HEK293 (cell line): ENCODE data around the gene RRP7A.
"Not testable (repeated sequence)": the region's sequence is repeated elsewhere in the genome, so short reads cannot be mapped to it uniquely, and the experiment has no call there.

ENCODE experiments used
- CTCF ChIA-PET: fragments of 350-600 bp; formaldehyde crosslinking; extraction: SDS; loops from one replicate; lab custom pipeline; 2021; ENCODE audit warnings: antibody characterized with exemption; lab: Yijun Ruan, JAX
- POLR2A ChIA-PET: fragments of 300-600 bp; formaldehyde crosslinking; extraction: SDS; loops from one replicate; lab custom pipeline; 2020; ENCODE audit warnings: antibody characterized with exemption, inconsistent platforms; lab: Yijun Ruan, JAX
- H3K27ac ChIP-seq: fragments of 200-500 bp; sonication (Bioruptor generic); 2 replicates; pipeline ENCODE4 v1.5.1; 2014; ENCODE audit warnings: low read depth, low read length, control low read depth, inconsistent platforms; ENCODE audit errors: extremely low read depth
- H3K36me3 ChIP-seq, 2 experiments: fragments of 200-500 bp in 1 of 2; sonication (Bioruptor generic) in 1 of 2; 1 replicate in 1 of 2; 2 replicates in 1 of 2; pipeline ENCODE4 v1.5.1; 2014 to 2017; ENCODE audit warnings: inconsistent platforms in 2 of 2, low read length in 2 of 2; ENCODE audit not compliant: control insufficient read depth in 2 of 2, insufficient read depth in 1 of 2
- H3K4me1 ChIP-seq: fragments of 200-500 bp; sonication (Bioruptor generic); 2 replicates; pipeline ENCODE4 v1.5.1; 2014; ENCODE audit warnings: mild to moderate bottlenecking, low read length, inconsistent platforms; ENCODE audit not compliant: control insufficient read depth, insufficient read depth
- H3K4me3 ChIP-seq: 2 replicates; pipeline ENCODE4 v1.5.1; 2011; ENCODE audit warnings: low read depth, mild to moderate bottlenecking, control low read depth, low read length, moderate library complexity
- H3K9me3 ChIP-seq: fragments of 200-500 bp; sonication (Bioruptor generic); 2 replicates; pipeline ENCODE4 v1.5.1; 2014; ENCODE audit warnings: low read depth, low read length, inconsistent platforms; ENCODE audit not compliant: control insufficient read depth, insufficient read depth
- HOXC10 ChIP-seq: sonication (generic); formaldehyde crosslinking; IDR thresholded peaks from 2 replicates; pipeline ENCODE4 v1.8.1; 2023; ENCODE audit warnings: mild to moderate bottlenecking, missing genetic modification reagents
- HOXD13 ChIP-seq: sonication (generic); formaldehyde crosslinking; IDR thresholded peaks from 2 replicates; pipeline ENCODE4 v1.8.0; 2022; ENCODE audit warnings: missing genetic modification reagents, borderline replicate concordance
- KLF10 ChIP-seq: fragments of 450-650 bp; IDR thresholded peaks from 2 replicates; pipeline ENCODE4 v1.5.1; 2018; ENCODE audit warnings: missing biosample characterization, mild to moderate bottlenecking, missing genetic modification characterization
- KLF7 ChIP-seq: fragments of 450-650 bp; formaldehyde crosslinking; IDR thresholded peaks from 2 replicates; pipeline ENCODE4 v1.5.1; 2016; ENCODE audit warnings: missing biosample characterization, missing genetic modification characterization, borderline replicate concordance
- MZF1 ChIP-seq: fragments of 450-650 bp; formaldehyde crosslinking; IDR thresholded peaks from 2 replicates; pipeline ENCODE4 v1.5.1; 2017; ENCODE audit warnings: missing biosample characterization, missing genetic modification characterization, borderline replicate concordance
- OSR2 ChIP-seq: fragments of 450-650 bp; formaldehyde crosslinking; IDR thresholded peaks from 2 replicates; pipeline ENCODE4 v1.5.1; 2016; ENCODE audit warnings: missing biosample characterization, missing genetic modification characterization
- REPIN1 ChIP-seq: fragments of 450-650 bp; formaldehyde crosslinking; IDR thresholded peaks from 2 replicates; pipeline ENCODE4 v1.5.1; 2017; ENCODE audit warnings: missing biosample characterization, missing genetic modification characterization, low read depth
- SP3 ChIP-seq: fragments of 450-650 bp; formaldehyde crosslinking; IDR thresholded peaks from 2 replicates; pipeline ENCODE4 v1.5.1; 2016; ENCODE audit warnings: missing biosample characterization, missing genetic modification characterization
- ZFP37 ChIP-seq: fragments of 450-650 bp; formaldehyde crosslinking; IDR thresholded peaks from 2 replicates; pipeline ENCODE4 v1.5.1; 2016; ENCODE audit warnings: missing biosample characterization, missing genetic modification characterization
- ZIC2 ChIP-seq: fragments of 450-650 bp; formaldehyde crosslinking; IDR thresholded peaks from 2 replicates; pipeline ENCODE4 v1.5.1; 2016; ENCODE audit warnings: missing biosample characterization, missing genetic modification characterization
- ZNF114 ChIP-seq: fragments of 450-650 bp; formaldehyde crosslinking; IDR thresholded peaks from 2 replicates; pipeline ENCODE4 v1.5.0; 2017; ENCODE audit warnings: missing biosample characterization, missing genetic modification characterization
- ZNF121 ChIP-seq: fragments of 450-650 bp; formaldehyde crosslinking; IDR thresholded peaks from 2 replicates; pipeline ENCODE4 v1.5.1; 2016; ENCODE audit warnings: missing biosample characterization, missing genetic modification characterization
- ZNF138 ChIP-seq: fragments of 450-650 bp; formaldehyde crosslinking; IDR thresholded peaks from 2 replicates; pipeline ENCODE4 v1.5.1; 2016; ENCODE audit warnings: missing biosample characterization, missing genetic modification characterization, borderline replicate concordance
- ZNF19 ChIP-seq: fragments of 450-650 bp; formaldehyde crosslinking; IDR thresholded peaks from 2 replicates; pipeline ENCODE4; 2016; ENCODE audit warnings: missing biosample characterization, missing genetic modification characterization, low read depth
- ZNF2 ChIP-seq: fragments of 450-650 bp; formaldehyde crosslinking; IDR thresholded peaks from 2 replicates; pipeline ENCODE4 v1.5.1; 2016; ENCODE audit warnings: missing biosample characterization, missing genetic modification characterization
- ZNF221 ChIP-seq: fragments of 450-650 bp; formaldehyde crosslinking; IDR thresholded peaks from 2 replicates; pipeline ENCODE4 v1.5.1; 2017; ENCODE audit warnings: missing biosample characterization, missing genetic modification characterization, borderline replicate concordance
- ZNF324 ChIP-seq: fragments of 450-650 bp; formaldehyde crosslinking; IDR thresholded peaks from 2 replicates; pipeline ENCODE4 v1.5.1; 2016; ENCODE audit warnings: missing biosample characterization, missing genetic modification characterization
- ZNF48 ChIP-seq: fragments of 450-650 bp; formaldehyde crosslinking; IDR thresholded peaks from 2 replicates; pipeline ENCODE4 v1.5.1; 2016; ENCODE audit warnings: missing biosample characterization, missing genetic modification characterization
- ZNF510 ChIP-seq: fragments of 450-650 bp; formaldehyde crosslinking; IDR thresholded peaks from 2 replicates; pipeline ENCODE4 v1.5.1; 2018; ENCODE audit warnings: mild to moderate bottlenecking, missing genetic modification characterization, missing biosample characterization; ENCODE audit not compliant: insufficient replicate concordance
- ZNF670 ChIP-seq: fragments of 450-650 bp; formaldehyde crosslinking; IDR thresholded peaks from 2 replicates; pipeline ENCODE4 v1.5.1; 2016; ENCODE audit warnings: missing biosample characterization, missing genetic modification characterization, low read depth
- ZNF776 ChIP-seq: fragments of 450-650 bp; formaldehyde crosslinking; IDR thresholded peaks from 2 replicates; pipeline ENCODE4 v1.5.0; 2017; ENCODE audit warnings: missing biosample characterization, missing genetic modification characterization, borderline replicate concordance
- ZNF791 ChIP-seq: fragments of 450-650 bp; formaldehyde crosslinking; IDR thresholded peaks from 2 replicates; pipeline ENCODE4 v1.5.1; 2016; ENCODE audit warnings: missing biosample characterization, missing genetic modification characterization
- ZNF837 ChIP-seq: fragments of 450-650 bp; formaldehyde crosslinking; IDR thresholded peaks from 2 replicates; pipeline ENCODE4 v1.5.1; 2016; ENCODE audit warnings: missing biosample characterization, missing genetic modification characterization
- ZNF843 ChIP-seq: fragments of 450-650 bp; formaldehyde crosslinking; IDR thresholded peaks from 2 replicates; pipeline ENCODE4 v1.5.1; 2016; ENCODE audit warnings: missing biosample characterization, missing genetic modification characterization
- TF ChIP-seq, protein P1 (sequence below): fragments of 450-650 bp; formaldehyde crosslinking; IDR thresholded peaks from 2 replicates; pipeline ENCODE4 v1.5.1; 2016; ENCODE audit warnings: missing biosample characterization, missing genetic modification characterization

RRP7A gene

DNA sequence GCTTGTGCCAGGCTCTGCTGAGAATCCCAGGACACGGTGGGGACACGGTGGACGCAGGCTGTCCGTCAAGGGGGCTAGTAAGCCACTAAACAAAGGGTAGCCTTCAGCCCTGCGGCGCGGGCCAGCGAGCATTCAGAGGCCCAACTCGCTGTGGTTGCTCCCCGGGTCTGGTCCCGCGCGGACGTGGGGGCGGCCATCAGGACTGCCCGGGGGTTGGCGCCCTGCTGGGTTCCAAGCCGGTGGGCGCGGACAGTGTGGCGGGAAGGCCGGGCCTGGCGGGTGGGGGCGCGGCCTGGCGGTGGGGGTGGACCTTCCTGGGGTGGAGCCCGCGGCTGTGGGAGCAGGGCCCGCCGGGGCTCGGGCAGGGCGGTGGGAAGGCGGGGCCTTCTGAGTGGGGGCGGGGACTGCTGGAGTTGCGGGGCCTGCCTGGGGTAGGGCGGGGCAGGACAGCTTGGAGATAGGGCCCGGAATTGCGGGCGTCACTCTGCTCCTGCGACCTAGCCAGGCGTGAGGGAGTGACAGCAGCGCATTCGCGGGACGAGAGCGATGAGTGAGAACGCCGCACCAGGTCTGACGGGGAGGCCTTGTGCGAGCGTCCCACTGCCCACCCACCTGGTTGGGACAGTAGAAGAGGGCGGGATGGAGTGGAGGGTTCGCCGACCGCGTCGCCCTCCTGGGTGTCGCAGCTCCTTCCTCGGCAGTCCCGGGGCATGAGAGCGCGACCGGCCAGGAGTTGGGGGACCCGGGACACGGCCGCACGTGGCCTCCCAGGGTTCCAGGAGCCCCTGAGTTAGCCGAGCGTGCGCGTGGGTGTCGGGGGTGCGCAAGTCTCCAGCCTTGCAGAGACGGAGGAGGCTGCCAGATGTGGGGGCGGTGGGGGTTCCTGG, 34.1 kb upstream of the RRP7A start, which contains the start of gene SERHL2 (continued):
- TF ChIP-seq ZNF324 (tag by site-specific recombination): 0 out of 2 replicates have a peak, but pooled peaks have one; percentile 19
- peak; percentile 54; the same call in 1 of the 2 replicates for TF ChIP-seq ZNF837 (tag by site-specific recombination)
- TF ChIP-seq HOXC10 (CRISPR knock-in tag): no peak
- no peak for TF ChIP-seq REPIN1 (tag by site-specific recombination)
- peak; percentile 68; the same call in 1 of the 2 replicates for TF ChIP-seq KLF10 (tag by site-specific recombination)

DNA sequence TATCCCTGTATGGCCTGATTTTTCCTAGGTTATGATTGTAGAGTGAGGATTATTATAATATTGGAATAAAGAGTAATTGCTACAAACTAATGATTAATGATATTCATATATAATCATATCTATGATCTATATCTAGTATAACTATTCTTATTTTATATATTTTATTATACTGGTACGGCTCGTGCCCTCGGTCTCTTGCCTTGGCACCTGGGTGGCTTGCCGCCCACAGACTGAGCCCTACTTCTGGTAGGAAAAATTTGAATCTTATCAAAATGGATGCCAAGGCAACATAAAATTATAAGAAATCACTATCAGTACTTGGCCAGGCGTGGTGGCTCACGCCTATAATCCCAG, 32.7 kb upstream of the RRP7A start:
- H3K4me1 ChIP-seq, H3K4me3 ChIP-seq, H3K36me3 ChIP-seq, H3K27ac ChIP-seq, H3K9me3 ChIP-seq: not testable (repeated sequence)
- CTCF ChIA-PET: interaction anchor here (0.6 kb wide), 2 partner anchors 601 to 855 kb away, joined by 3 to 5 read pairs; no protein-coding TSS in a partner anchor
- POLR2A ChIA-PET: interaction anchor here (0.7 kb wide), 1 partner anchor 121 kb away, joined by 4 read pairs; no protein-coding TSS in a partner anchor

DNA sequence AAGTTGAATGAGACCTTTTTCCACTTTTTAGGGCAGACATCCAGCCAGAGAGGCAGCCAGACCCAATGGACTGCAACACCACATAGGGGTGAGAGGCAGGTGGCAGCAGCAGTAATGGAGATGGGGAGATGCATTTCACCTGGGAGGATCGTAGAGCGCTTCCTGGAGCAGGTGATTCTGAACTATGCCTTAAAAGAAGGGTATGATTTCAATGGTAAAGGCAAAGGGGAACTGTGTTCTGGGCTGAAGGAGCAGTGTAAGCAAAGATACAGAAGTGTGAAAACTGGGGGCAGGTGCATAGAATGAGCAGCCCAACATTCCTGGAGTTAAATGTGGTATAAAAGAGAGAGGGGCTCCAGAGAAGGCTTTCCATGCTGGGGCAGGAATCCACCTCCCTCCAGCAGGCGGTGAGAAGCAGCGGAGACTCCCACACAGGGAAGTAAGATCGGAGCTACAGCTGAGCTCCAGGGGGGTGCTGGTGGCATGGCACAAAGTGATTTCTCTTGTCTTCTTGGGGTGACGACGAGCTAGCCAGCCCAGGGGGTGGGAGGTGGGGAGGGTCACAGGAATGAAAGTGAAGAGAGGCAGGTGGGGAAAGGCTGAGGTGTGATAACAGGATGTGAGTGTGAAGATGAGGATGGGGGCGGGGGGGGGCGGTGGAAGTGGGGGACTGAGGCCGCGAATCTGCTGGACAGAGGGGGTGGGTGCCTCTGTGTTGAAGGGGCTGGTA, 29.9 kb upstream of the RRP7A start:
- Histone ChIP-seq H3K9me3 (no peaks in the 10 kb centered on the region), H3K4me1 (no peaks in the 10 kb centered on the region; the same call in 1 of the 2 replicates), H3K27ac (no peak overlapping the region), H3K4me3 (no peak overlapping the region), H3K36me3 (no peaks in the 10 kb centered on the region)
- POLR2A ChIA-PET: interaction anchor here (0.6 kb wide), 1 partner anchor 10 kb away, joined by 4 read pairs; no protein-coding TSS in a partner anchor
- TF ChIP-seq SP3 (tag by site-specific recombination) (no peak), KLF7 (tag by site-specific recombination) (no peak), HOXD13 (CRISPR knock-in tag) (no peak), ZNF48 (tag by site-specific recombination) (no peak), ZNF114 (tag by site-specific recombination) (no peak), MZF1 (tag by site-specific recombination) (no peak), ZNF776 (tag by site-specific recombination) (no peak), ZNF670 (tag by site-specific recombination) (no peak), ZIC2 (tag by site-specific recombination) (no peak), ZNF510 (tag by site-specific recombination) (no peak), ZNF138 (no peak), OSR2 (no peak), ZNF843 (no peak), ZFP37 (tag by site-specific recombination) (no peak), ZNF2 (tag by site-specific recombination) (no peak), ZNF221 (tag by site-specific recombination) (no peak), ZNF19 (no peak), ZNF791 (tag by site-specific recombination) (no peak), ZNF121 (tag by site-specific recombination) (no peak)
- TF ChIP-seq, protein P1, sequence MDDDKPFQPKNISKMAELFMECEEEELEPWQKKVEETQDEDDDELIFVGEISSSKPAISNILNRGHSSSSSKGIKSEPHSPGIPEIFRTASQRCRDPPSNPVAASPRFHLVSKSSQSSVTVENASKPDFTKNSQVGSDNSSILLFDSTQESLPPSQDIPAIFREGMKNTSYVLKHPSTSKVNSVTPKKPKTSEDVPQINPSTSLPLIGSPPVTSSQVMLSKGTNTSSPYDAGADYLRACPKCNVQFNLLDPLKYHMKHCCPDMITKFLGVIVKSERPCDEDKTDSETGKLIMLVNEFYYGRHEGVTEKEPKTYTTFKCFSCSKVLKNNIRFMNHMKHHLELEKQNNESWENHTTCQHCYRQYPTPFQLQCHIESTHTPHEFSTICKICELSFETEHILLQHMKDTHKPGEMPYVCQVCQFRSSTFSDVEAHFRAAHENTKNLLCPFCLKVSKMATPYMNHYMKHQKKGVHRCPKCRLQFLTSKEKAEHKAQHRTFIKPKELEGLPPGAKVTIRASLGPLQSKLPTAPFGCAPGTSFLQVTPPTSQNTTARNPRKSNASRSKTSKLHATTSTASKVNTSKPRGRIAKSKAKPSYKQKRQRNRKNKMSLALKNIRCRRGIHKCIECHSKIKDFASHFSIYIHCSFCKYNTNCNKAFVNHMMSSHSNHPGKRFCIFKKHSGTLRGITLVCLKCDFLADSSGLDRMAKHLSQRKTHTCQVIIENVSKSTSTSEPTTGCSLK: no peak
- CTCF ChIA-PET: interaction anchor here (1.3 to 1.4 kb wide), 3 partner anchors 12 to 22 kb away, joined by 3 to 9 read pairs (median 5); no protein-coding TSS in a partner anchor
